H9 (cell line): ENCODE data around the gene DENND5B. TPM values are rescaled to one million over a fixed set of nuclear protein-coding genes. Genes with fewer than 3 reads are reported as not detected.

Experiments
- DNase-seq: peaks from one replicate; pipeline ENCODE4 v3.0.0-alpha.2; 2017
- H2AFZ ChIP-seq: one replicate; pipeline ENCODE4 v1.6.1; 2013; ENCODE audit warnings: mild to moderate bottlenecking, low read length, control low read depth, moderate library complexity
- H2AK5ac ChIP-seq: 2 replicates; pipeline ENCODE4 v1.6.1; 2013; ENCODE audit warnings: low read length, control low read depth, mixed read lengths; ENCODE audit not compliant: insufficient read length
- H2BK120ac ChIP-seq: one replicate; pipeline ENCODE4 v1.6.1; 2013; ENCODE audit warnings: low read depth, mild to moderate bottlenecking, low read length, control low read depth, inconsistent platforms; ENCODE audit not compliant: poor library complexity, severe bottlenecking
- H2BK12ac ChIP-seq: 2 replicates; pipeline ENCODE4 v1.6.1; 2013; ENCODE audit warnings: low read length, control low read depth, mixed read lengths, low read depth; ENCODE audit not compliant: insufficient read length
- H2BK15ac ChIP-seq: 2 replicates; pipeline ENCODE4 v1.6.1; 2013; ENCODE audit warnings: low read depth, low read length, control low read depth
- H2BK20ac ChIP-seq: one replicate; pipeline ENCODE4 v1.6.1; 2013; ENCODE audit warnings: low read depth, mild to moderate bottlenecking, low read length, control low read depth, inconsistent platforms; ENCODE audit not compliant: poor library complexity, severe bottlenecking
- H2BK5ac ChIP-seq: 2 replicates; pipeline ENCODE4 v1.6.1; 2013; ENCODE audit warnings: low read length, control low read depth, mixed read lengths; ENCODE audit not compliant: insufficient read length
- H3K14ac ChIP-seq: 2 replicates; pipeline ENCODE4 v1.6.1; 2013; ENCODE audit warnings: low read length, control low read depth; ENCODE audit not compliant: insufficient read depth
- H3K18ac ChIP-seq: 2 replicates; pipeline ENCODE4 v1.6.1; 2013; ENCODE audit warnings: low read depth, mild to moderate bottlenecking, mixed read lengths, low read length, control low read depth; ENCODE audit not compliant: insufficient read length
- H3K23ac ChIP-seq: 2 replicates; pipeline ENCODE4 v1.6.1; 2013; ENCODE audit warnings: low read length, control low read depth, mixed read lengths, low read depth; ENCODE audit not compliant: insufficient read length
- H3K23me2 ChIP-seq: 2 replicates; pipeline ENCODE4 v1.6.1; 2013; ENCODE audit warnings: low read depth, mild to moderate bottlenecking, mixed read lengths, low read length, control low read depth; ENCODE audit not compliant: insufficient read length, poor library complexity, severe bottlenecking
- H3K27ac ChIP-seq: 2 replicates; pipeline ENCODE4 v1.5.1; 2013; ENCODE audit warnings: low read length, control low read depth, mixed read lengths, low read depth; ENCODE audit not compliant: insufficient read length
- H3K27me3 ChIP-seq: 2 replicates; pipeline ENCODE4 v1.6.1; 2013; ENCODE audit warnings: low read length, control low read depth, inconsistent platforms; ENCODE audit not compliant: insufficient read depth
- H3K4ac ChIP-seq: 2 replicates; pipeline ENCODE4 v1.6.1; 2013; ENCODE audit warnings: low read depth, mild to moderate bottlenecking, control low read depth, inconsistent platforms, low read length, moderate library complexity
- H3K4me1 ChIP-seq: 2 replicates; pipeline ENCODE4 v1.6.1; 2013; ENCODE audit warnings: low read length, control low read depth, inconsistent platforms; ENCODE audit not compliant: insufficient read depth
- H3K4me2 ChIP-seq: 2 replicates; pipeline ENCODE4 v1.6.1; 2013; ENCODE audit warnings: low read length, control low read depth, mixed read lengths; ENCODE audit not compliant: insufficient read length, insufficient read depth
- H3K56ac ChIP-seq: 2 replicates; pipeline ENCODE4 v1.6.1; 2013; ENCODE audit warnings: low read depth, mild to moderate bottlenecking, mixed read lengths, low read length, control low read depth; ENCODE audit not compliant: insufficient read length
- H3K79me1 ChIP-seq: 2 replicates; pipeline ENCODE4 v1.6.1; 2013; ENCODE audit warnings: low read depth, mild to moderate bottlenecking, moderate library complexity, low read length, control low read depth, inconsistent platforms; ENCODE audit not compliant: insufficient read depth, poor library complexity, severe bottlenecking
- H3K79me2 ChIP-seq: 2 replicates; pipeline ENCODE4 v1.6.1; 2013; ENCODE audit warnings: low read length, control low read depth, inconsistent platforms; ENCODE audit not compliant: insufficient read depth
- H3K9ac ChIP-seq: 2 replicates; pipeline ENCODE4 v1.6.1; 2013; ENCODE audit warnings: low read length, control low read depth, mixed read lengths; ENCODE audit not compliant: insufficient read length; ENCODE audit errors: extremely low read depth
- H3K9me3 ChIP-seq: one replicate; pipeline ENCODE4 v1.6.1; 2013; ENCODE audit warnings: low read depth, low read length, inconsistent platforms; ENCODE audit not compliant: control insufficient read depth
- H3T11ph ChIP-seq: one replicate; pipeline ENCODE4 v1.6.1; 2013; ENCODE audit warnings: mild to moderate bottlenecking, low read length, control low read depth, inconsistent platforms
- H4K20me1 ChIP-seq: one replicate; pipeline ENCODE4 v1.6.1; 2013; ENCODE audit not compliant: control insufficient read depth, insufficient read length, insufficient read depth
- H4K5ac ChIP-seq: 2 replicates; pipeline ENCODE4 v1.6.1; 2013; ENCODE audit warnings: low read depth, mild to moderate bottlenecking, mixed read lengths, low read length, control low read depth; ENCODE audit not compliant: insufficient read length
- H4K8ac ChIP-seq: replicated peaks from 2 replicates; pipeline ENCODE4 v1.6.1; 2013; ENCODE audit warnings: low read length, control low read depth, mixed read lengths, low read depth; ENCODE audit not compliant: insufficient read length
- H4K91ac ChIP-seq: 2 replicates; pipeline ENCODE4 v1.6.1; 2013; ENCODE audit warnings: low read depth, mild to moderate bottlenecking, moderate library complexity, mixed read lengths, low read length, control low read depth; ENCODE audit not compliant: insufficient read length
- H3K27ac Mint-ChIP-seq, 3 experiments: 2 replicates in 2 of 3; 3 replicates in 1 of 3; pipeline ENCODE4 v1.8.0; 2020 to 2021; ENCODE audit warnings: mixed read lengths in 3 of 3, mild to moderate bottlenecking in 1 of 3, moderate library complexity in 1 of 3
- H3K27me3 Mint-ChIP-seq: 2 replicates; pipeline ENCODE4 v1.8.0; 2021; ENCODE audit warnings: low read depth, mild to moderate bottlenecking, moderate library complexity, mixed read lengths
- H3K36me3 Mint-ChIP-seq, 3 experiments: 2 replicates in 2 of 3; 3 replicates in 1 of 3; pipeline ENCODE4 v1.8.0; 2020 to 2021; ENCODE audit warnings: low read depth in 3 of 3, mixed read lengths in 3 of 3; ENCODE audit not compliant: insufficient read depth in 1 of 3
- H3K4me1 Mint-ChIP-seq, 2 experiments: 2 replicates each; pipeline ENCODE4 v1.8.0; 2020; ENCODE audit warnings: mixed read lengths in 2 of 2
- H3K4me3 Mint-ChIP-seq, 2 experiments: 2 replicates in 1 of 2; 3 replicates in 1 of 2; pipeline ENCODE4 v1.8.0; 2020 to 2021; ENCODE audit warnings: mild to moderate bottlenecking in 2 of 2, mixed read lengths in 2 of 2, moderate library complexity in 1 of 2
- H3K9me3 Mint-ChIP-seq, 2 experiments: 2 replicates in 1 of 2; 3 replicates in 1 of 2; pipeline ENCODE4 v1.8.0; 2020; ENCODE audit warnings: mild to moderate bottlenecking in 2 of 2, mixed read lengths in 2 of 2, moderate library complexity in 1 of 2
- WGBS: extraction: QIAGEN DNeasy Blood & Tissue Kit; methylation state at CpG from one replicate; pipeline ENCODE4 v1.1.7; 2013; ENCODE audit warnings: missing lambda C conversion rate, low lambda C conversion rate, mixed read lengths; ENCODE audit not compliant: insufficient read length; ENCODE audit errors: extremely low coverage; 5-methylcytosine and 5-hydroxymethylcytosine counted together
- total RNA-seq: library from RNA; stranded (reverse); gene quantifications from 2 replicates; pipeline ENCODE4 v1.2.1, GENCODE V29; 2021
- TF ChIP-seq, protein P1 (sequence below): fragments of 200-600 bp; sonication (generic); conservative IDR thresholded peaks from 3 replicates; pipeline ENCODE4 v1.8.0; 2021; ENCODE audit warnings: antibody characterized with exemption, mild to moderate bottlenecking

The DENND5B gene
- total RNA-seq, 1 experiment from 2014 or later = 13.4 TPM

DNA sequence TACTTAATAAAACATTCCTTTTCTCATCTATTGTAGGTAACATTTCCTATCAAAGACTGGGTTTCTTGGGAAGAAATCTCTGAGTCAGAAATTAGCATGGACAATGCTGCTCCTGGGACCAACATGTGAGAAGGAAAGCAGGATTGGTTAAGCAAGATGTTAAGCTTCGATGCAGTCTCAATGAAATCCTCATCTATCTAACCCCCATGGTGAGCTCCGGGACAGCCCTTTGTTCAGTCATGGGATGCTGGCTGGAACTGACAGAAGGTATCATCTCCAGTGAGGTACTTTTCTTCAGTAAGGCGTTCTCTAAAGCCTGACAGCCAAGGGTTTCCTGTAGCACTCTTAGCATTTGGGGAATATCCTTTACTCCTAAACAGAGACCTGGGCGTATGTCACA is 182.2 kb downstream of the DENND5B start:
- H3K9me3 Mint-ChIP-seq = no peaks in the 10 kb centered on the region
- H3K14ac ChIP-seq = no peak overlapping the region
- H4K91ac ChIP-seq = no peak overlapping the region
- H3K4me1 Mint-ChIP-seq = peaks cover 7 to 8% of the 10 kb centered on the region in 2 experiments; a peak in 3 of 4 replicates
- H3K23me2 ChIP-seq = no peaks in the 10 kb centered on the region
- no peaks in the 10 kb centered on the region for H3K4me1 ChIP-seq
- no peak overlapping the region for H2BK120ac ChIP-seq
- H3K27ac Mint-ChIP-seq = no peak overlapping the region
- H3K4ac ChIP-seq = no peak overlapping the region
- H3K27ac ChIP-seq = no peak overlapping the region
- no CpG with 5 or more reads among the region's 4 CpGs for WGBS
- no peak overlapping the region for H4K5ac ChIP-seq
- no peak overlapping the region for H3K4me3 Mint-ChIP-seq
- H2BK20ac ChIP-seq = no peak overlapping the region
- no peaks in the 10 kb centered on the region for H3K27me3 Mint-ChIP-seq
- H2BK15ac ChIP-seq = no peak overlapping the region
- H4K20me1 ChIP-seq = no peaks in the 10 kb centered on the region
- no peaks in the 10 kb centered on the region for H3K79me1 ChIP-seq
- H3K18ac ChIP-seq = no peak overlapping the region
- no peak overlapping the region for H3K56ac ChIP-seq
- TF ChIP-seq, protein P1, sequence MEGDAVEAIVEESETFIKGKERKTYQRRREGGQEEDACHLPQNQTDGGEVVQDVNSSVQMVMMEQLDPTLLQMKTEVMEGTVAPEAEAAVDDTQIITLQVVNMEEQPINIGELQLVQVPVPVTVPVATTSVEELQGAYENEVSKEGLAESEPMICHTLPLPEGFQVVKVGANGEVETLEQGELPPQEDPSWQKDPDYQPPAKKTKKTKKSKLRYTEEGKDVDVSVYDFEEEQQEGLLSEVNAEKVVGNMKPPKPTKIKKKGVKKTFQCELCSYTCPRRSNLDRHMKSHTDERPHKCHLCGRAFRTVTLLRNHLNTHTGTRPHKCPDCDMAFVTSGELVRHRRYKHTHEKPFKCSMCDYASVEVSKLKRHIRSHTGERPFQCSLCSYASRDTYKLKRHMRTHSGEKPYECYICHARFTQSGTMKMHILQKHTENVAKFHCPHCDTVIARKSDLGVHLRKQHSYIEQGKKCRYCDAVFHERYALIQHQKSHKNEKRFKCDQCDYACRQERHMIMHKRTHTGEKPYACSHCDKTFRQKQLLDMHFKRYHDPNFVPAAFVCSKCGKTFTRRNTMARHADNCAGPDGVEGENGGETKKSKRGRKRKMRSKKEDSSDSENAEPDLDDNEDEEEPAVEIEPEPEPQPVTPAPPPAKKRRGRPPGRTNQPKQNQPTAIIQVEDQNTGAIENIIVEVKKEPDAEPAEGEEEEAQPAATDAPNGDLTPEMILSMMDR = no peak
- H3T11ph ChIP-seq = no peak overlapping the region
- no peak overlapping the region for H2BK5ac ChIP-seq
- H2AK5ac ChIP-seq = no peak overlapping the region
- H3K27me3 ChIP-seq = no peaks in the 10 kb centered on the region
- H3K79me2 ChIP-seq = no peaks in the 10 kb centered on the region
- no peak for DNase-seq
- H3K4me2 ChIP-seq = no peak overlapping the region
- no peak overlapping the region for H2BK12ac ChIP-seq
- H3K23ac ChIP-seq = no peak overlapping the region
- no peaks in the 10 kb centered on the region for H3K9me3 ChIP-seq
- no peak overlapping the region for H2AFZ ChIP-seq
- H3K36me3 Mint-ChIP-seq = no peaks in the 10 kb centered on the region; a peak in 1 of 7 replicates
- no peak overlapping the region for H3K9ac ChIP-seq
- no peak overlapping the region for H4K8ac ChIP-seq
